Measurements from ENCODE around the gene TNFRSF21. TPM values are rescaled to one million over a fixed set of nuclear protein-coding genes. Genes with fewer than 3 reads are reported as not detected.
"Not testable (repeated sequence)": the region's sequence is repeated elsewhere in the genome, so short reads cannot be mapped to it uniquely, and the experiment has no call there.

The TNFRSF21 gene
- total RNA-seq, 2 donors from 2014 or later, result 21.8 to 22.5 TPM

- TF ChIP-seq POLR2A (IDR thresholded peaks at IDR 0.05) (no peak), POLR2AphosphoS5 (IDR thresholded peaks at IDR 0.05) (no peak)
- TF ChIP-seq, protein P1, sequence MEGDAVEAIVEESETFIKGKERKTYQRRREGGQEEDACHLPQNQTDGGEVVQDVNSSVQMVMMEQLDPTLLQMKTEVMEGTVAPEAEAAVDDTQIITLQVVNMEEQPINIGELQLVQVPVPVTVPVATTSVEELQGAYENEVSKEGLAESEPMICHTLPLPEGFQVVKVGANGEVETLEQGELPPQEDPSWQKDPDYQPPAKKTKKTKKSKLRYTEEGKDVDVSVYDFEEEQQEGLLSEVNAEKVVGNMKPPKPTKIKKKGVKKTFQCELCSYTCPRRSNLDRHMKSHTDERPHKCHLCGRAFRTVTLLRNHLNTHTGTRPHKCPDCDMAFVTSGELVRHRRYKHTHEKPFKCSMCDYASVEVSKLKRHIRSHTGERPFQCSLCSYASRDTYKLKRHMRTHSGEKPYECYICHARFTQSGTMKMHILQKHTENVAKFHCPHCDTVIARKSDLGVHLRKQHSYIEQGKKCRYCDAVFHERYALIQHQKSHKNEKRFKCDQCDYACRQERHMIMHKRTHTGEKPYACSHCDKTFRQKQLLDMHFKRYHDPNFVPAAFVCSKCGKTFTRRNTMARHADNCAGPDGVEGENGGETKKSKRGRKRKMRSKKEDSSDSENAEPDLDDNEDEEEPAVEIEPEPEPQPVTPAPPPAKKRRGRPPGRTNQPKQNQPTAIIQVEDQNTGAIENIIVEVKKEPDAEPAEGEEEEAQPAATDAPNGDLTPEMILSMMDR (IDR thresholded peaks at IDR 0.05), result no peak
- WGBS, result 42% methylated on average over 3 of the region's 3 CpGs
- DNase-seq (ENCODE audit: low spot score), result no peak
- H3K36me3 ChIP-seq, result no peaks in the 10 kb centered on the region
- H3K27ac ChIP-seq, result no peak overlapping the region
- no peaks in the 10 kb centered on the region for H3K9me3 ChIP-seq
- no peaks in the 10 kb centered on the region for H3K27me3 ChIP-seq (replicated peaks; ENCODE audit: insufficient read depth)
- H3K4me3 ChIP-seq, result no peak overlapping the region
- no peaks in the 10 kb centered on the region for H3K4me1 ChIP-seq (replicated peaks)
- intact Hi-C loops (cut with DNase I), result no loop called here
Measured at GRCh38 chr6:47318236-47318989, 8.7 kb upstream of the TNFRSF21 start.

- H3K4me1 ChIP-seq (replicated peaks); H3K9me3 ChIP-seq; H3K4me3 ChIP-seq; intact Hi-C loops (cut with DNase I); H3K36me3 ChIP-seq; H3K27ac ChIP-seq; DNase-seq (ENCODE audit: low spot score); H3K27me3 ChIP-seq (replicated peaks; ENCODE audit: insufficient read depth): not testable (repeated sequence)
- 65% methylated on average over 8 of the region's 8 CpGs for WGBS
Measured at GRCh38 chr6:47315181-47315580, 5.5 kb upstream of the TNFRSF21 start.

DNA sequence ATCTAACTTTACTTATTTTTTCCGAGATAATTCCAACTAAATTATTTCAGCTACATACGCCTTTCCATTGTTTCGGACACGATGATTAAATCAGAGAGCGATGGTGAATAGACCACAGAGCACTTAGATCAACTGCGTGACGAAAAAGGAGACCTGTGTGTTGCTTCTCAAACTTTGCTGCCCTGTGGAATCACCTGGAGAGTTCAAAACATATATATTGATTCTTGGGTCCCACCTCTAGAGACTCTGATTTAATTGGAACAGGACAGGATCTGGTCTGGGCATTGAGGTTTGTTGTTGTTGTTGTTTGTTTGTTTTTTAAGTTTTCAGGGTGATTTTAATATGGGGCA is 401 bp upstream of the TNFRSF21 start:
- Histone ChIP-seq H3K27ac (no peak overlapping the region), H3K4me3 (no peak overlapping the region), H3K27me3 (replicated peaks; ENCODE audit: insufficient read depth) (no peaks in the 10 kb centered on the region), H3K36me3 (no peaks in the 10 kb centered on the region), H3K9me3 (no peaks in the 10 kb centered on the region), H3K4me1 (replicated peaks) (no peaks in the 10 kb centered on the region)
- TF ChIP-seq POLR2A (IDR thresholded peaks at IDR 0.05), result no peak
- TF ChIP-seq, protein P1 (IDR thresholded peaks at IDR 0.05), result no peak
- TF ChIP-seq POLR2AphosphoS5 (IDR thresholded peaks at IDR 0.05), result no peak
- 4% methylated on average over 7 of the region's 7 CpGs for WGBS
- DNase-seq (ENCODE audit: low spot score), result no peak
- intact Hi-C loops (cut with DNase I), result loop anchor here (2.0 kb wide), 1 partner anchor 213 kb away; no protein-coding TSS in a partner anchor

DNA sequence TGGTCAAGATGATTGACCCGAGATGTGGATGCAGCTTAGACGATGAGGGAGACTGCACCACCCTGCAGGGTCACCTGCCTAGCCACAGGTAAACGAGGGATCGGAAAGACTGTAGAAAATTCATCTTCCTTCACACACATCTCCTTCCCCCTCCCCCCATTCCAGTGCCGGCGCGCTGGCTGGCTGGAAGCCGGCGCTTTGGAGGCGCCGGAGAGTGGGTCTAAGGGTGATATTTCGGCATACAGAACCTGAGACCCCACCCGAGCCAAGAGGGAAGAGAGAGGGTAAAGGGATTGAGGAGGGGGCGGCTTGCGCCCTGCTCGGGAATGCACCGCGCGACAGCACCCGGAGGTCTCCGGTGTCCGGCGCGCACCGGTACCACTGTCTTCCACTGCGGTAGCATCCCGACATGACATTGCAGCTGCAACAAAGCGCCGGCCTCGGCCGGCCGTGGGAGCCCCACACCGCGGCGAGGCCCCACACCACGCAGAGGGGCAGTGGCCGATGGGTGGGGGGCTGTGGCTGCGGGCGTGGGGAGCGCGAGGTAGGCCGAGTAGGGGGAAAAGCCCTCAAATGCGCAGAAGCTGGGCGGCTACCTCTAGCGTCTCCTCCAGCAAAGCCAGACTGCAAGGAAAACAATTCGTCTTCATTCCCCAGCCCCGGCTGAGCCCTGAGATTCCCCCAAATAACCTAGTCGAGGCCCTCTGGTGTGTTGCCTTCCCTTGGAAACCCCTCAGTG is 984 bp downstream of the TNFRSF21 start:
- intact Hi-C loops (cut with DNase I), result no loop called here
- DNase-seq (ENCODE audit: low spot score), result peak; percentile 14

DNA sequence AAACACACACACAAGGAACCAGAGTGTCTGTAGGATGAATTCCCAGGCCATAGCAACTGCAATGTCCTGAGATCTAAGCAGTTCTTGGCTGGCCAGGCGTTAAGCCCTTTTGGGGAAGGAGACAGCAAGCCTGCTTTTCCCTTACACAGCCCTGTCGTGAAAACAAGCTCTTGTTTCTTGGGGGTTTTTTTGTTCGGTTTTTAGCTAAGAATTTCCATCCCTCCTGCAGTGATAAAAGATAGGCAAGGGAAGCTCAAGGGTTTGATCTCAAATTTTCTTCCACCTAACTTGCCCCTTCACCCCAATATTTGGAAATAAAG is 1.5 kb downstream of the TNFRSF21 start:
- H3K36me3 ChIP-seq, result no peaks in the 10 kb centered on the region
- TF ChIP-seq, protein P1 (IDR thresholded peaks at IDR 0.05), result no peak
- TF ChIP-seq POLR2AphosphoS5 (IDR thresholded peaks at IDR 0.05) (no peak), POLR2A (IDR thresholded peaks at IDR 0.05) (no peak)
- no peaks in the 10 kb centered on the region for H3K27me3 ChIP-seq (replicated peaks; ENCODE audit: insufficient read depth)
- no peaks in the 10 kb centered on the region for H3K9me3 ChIP-seq
- no peaks in the 10 kb centered on the region for H3K4me1 ChIP-seq (replicated peaks)
- no peak overlapping the region for H3K27ac ChIP-seq
- 26% methylated on average over 3 of the region's 3 CpGs for WGBS
- DNase-seq (ENCODE audit: low spot score), result no peak
- H3K4me3 ChIP-seq, result peak overlapping the region; percentile 52 to 58
- intact Hi-C loops (cut with DNase I), result no loop called here

More for the DNA sequence above, 984 bp downstream of the TNFRSF21 start:
- Histone ChIP-seq H3K9me3 (no peaks in the 10 kb centered on the region), H3K36me3 (no peaks in the 10 kb centered on the region), H3K4me1 (replicated peaks) (no peaks in the 10 kb centered on the region), H3K27ac (peak overlapping the region; percentile 72), H3K4me3 (peak overlapping the region; percentile 52 to 58), H3K27me3 (replicated peaks; ENCODE audit: insufficient read depth) (no peaks in the 10 kb centered on the region)
- WGBS, result 2% methylated on average over 45 of the region's 48 CpGs
- TF ChIP-seq POLR2AphosphoS5 (IDR thresholded peaks at IDR 0.05), result no peak
- TF ChIP-seq, protein P1 (IDR thresholded peaks at IDR 0.05), result peak in 1 of 4 experiments; percentile 3

Measured in prostate gland (tissue), 2 donors.